ENCODE measurements around the gene MRPL37. TPM values are rescaled to one million over a fixed set of nuclear protein-coding genes. Genes with fewer than 3 reads are reported as not detected.

MRPL37 gene
- total RNA-seq, 3 donors from 2014 or later, result 172 to 194 (median 185) TPM

GRCh38 chr1:54248966-54249365 lies 49.0 kb downstream of the MRPL37 start:
- DNase-seq (no peak), ATAC-seq (no peak)
- no peaks in the 10 kb centered on the region for H3K9me3 Mint-ChIP-seq
- H3K36me3 Mint-ChIP-seq (ENCODE audit: insufficient read depth), result peaks cover 7% of the 10 kb centered on the region
- no peak overlapping the region for H3K4me3 Mint-ChIP-seq
- H3K4me1 Mint-ChIP-seq (ENCODE audit: low read depth), result no peaks in the 10 kb centered on the region
- no peaks in the 10 kb centered on the region for H3K27me3 Mint-ChIP-seq (ENCODE audit: low read depth)

GRCh38 chr1:54249819-54250435 lies 50.0 kb downstream of the MRPL37 start:
- Mint-ChIP-seq H3K4me3 (no peak overlapping the region), H3K9me3 (no peaks in the 10 kb centered on the region), H3K36me3 (ENCODE audit: insufficient read depth) (peaks cover 7% of the 10 kb centered on the region), H3K27me3 (ENCODE audit: low read depth) (no peaks in the 10 kb centered on the region), H3K4me1 (ENCODE audit: low read depth) (no peaks in the 10 kb centered on the region)
- ATAC-seq (no peak), DNase-seq (no peak)

- no peaks in the 10 kb centered on the region for H3K4me1 Mint-ChIP-seq (ENCODE audit: low read depth)
- DNase-seq, result no peak
- no peaks in the 10 kb centered on the region for H3K27me3 Mint-ChIP-seq (ENCODE audit: low read depth)
- no peak for ATAC-seq
- H3K9me3 Mint-ChIP-seq, result no peaks in the 10 kb centered on the region
- no peak overlapping the region for H3K4me3 Mint-ChIP-seq
- H3K36me3 Mint-ChIP-seq (ENCODE audit: insufficient read depth), result peaks cover 7% of the 10 kb centered on the region
These were observed 50.7 kb downstream of the MRPL37 start for GRCh38 chr1:54250670-54251069.

GRCh38 chr1:54252371-54252936 lies 52.5 kb downstream of the MRPL37 start:
- Mint-ChIP-seq H3K4me1 (ENCODE audit: low read depth) (no peaks in the 10 kb centered on the region), H3K36me3 (ENCODE audit: insufficient read depth) (peaks cover 12% of the 10 kb centered on the region), H3K4me3 (no peak overlapping the region), H3K9me3 (no peaks in the 10 kb centered on the region), H3K27me3 (ENCODE audit: low read depth) (no peaks in the 10 kb centered on the region)
- DNase-seq, result no peak
- no peak for ATAC-seq

GRCh38 chr1:54253480-54253879 lies 53.5 kb downstream of the MRPL37 start:
- DNase-seq (no peak), ATAC-seq (no peak)
- H3K36me3 Mint-ChIP-seq (ENCODE audit: insufficient read depth), result peaks cover 13% of the 10 kb centered on the region
- no peaks in the 10 kb centered on the region for H3K4me1 Mint-ChIP-seq (ENCODE audit: low read depth)
- no peaks in the 10 kb centered on the region for H3K9me3 Mint-ChIP-seq
- H3K27me3 Mint-ChIP-seq (ENCODE audit: low read depth), result no peaks in the 10 kb centered on the region
- H3K4me3 Mint-ChIP-seq, result no peak overlapping the region

GRCh38 chr1:54254055-54254454 lies 54.1 kb downstream of the MRPL37 start:
- DNase-seq (no peak), ATAC-seq (no peak)
- Mint-ChIP-seq H3K9me3 (no peaks in the 10 kb centered on the region), H3K4me1 (ENCODE audit: low read depth) (no peaks in the 10 kb centered on the region), H3K27me3 (ENCODE audit: low read depth) (no peaks in the 10 kb centered on the region), H3K4me3 (no peak overlapping the region), H3K36me3 (ENCODE audit: insufficient read depth) (peaks cover 11% of the 10 kb centered on the region)

- H3K4me1 Mint-ChIP-seq (ENCODE audit: low read depth), result no peaks in the 10 kb centered on the region
- ATAC-seq (no peak), DNase-seq (no peak)
- no peaks in the 10 kb centered on the region for H3K27me3 Mint-ChIP-seq (ENCODE audit: low read depth)
- no peak overlapping the region for H3K4me3 Mint-ChIP-seq
- no peaks in the 10 kb centered on the region for H3K9me3 Mint-ChIP-seq
- H3K36me3 Mint-ChIP-seq (ENCODE audit: insufficient read depth), result peaks cover 11% of the 10 kb centered on the region
These were observed 55.2 kb downstream of the MRPL37 start for GRCh38 chr1:54255026-54255702.

- H3K36me3 Mint-ChIP-seq (ENCODE audit: insufficient read depth), result peaks cover 9% of the 10 kb centered on the region
- no peaks in the 10 kb centered on the region for H3K9me3 Mint-ChIP-seq
- ATAC-seq (no peak), DNase-seq (no peak)
- H3K4me1 Mint-ChIP-seq (ENCODE audit: low read depth), result no peaks in the 10 kb centered on the region
- no peaks in the 10 kb centered on the region for H3K27me3 Mint-ChIP-seq (ENCODE audit: low read depth)
- H3K4me3 Mint-ChIP-seq, result no peak overlapping the region
These were observed 56.8 kb downstream of the MRPL37 start for GRCh38 chr1:54256522-54257345.

- DNase-seq, result no peak
- Mint-ChIP-seq H3K9me3 (no peaks in the 10 kb centered on the region), H3K4me3 (no peak overlapping the region), H3K4me1 (ENCODE audit: low read depth) (no peaks in the 10 kb centered on the region), H3K36me3 (ENCODE audit: insufficient read depth) (peaks cover 9% of the 10 kb centered on the region), H3K27me3 (ENCODE audit: low read depth) (no peaks in the 10 kb centered on the region)
- no peak for ATAC-seq
These were observed 57.3 kb downstream of the MRPL37 start for GRCh38 chr1:54257346-54257620.

GRCh38 chr1:54257876-54258275 lies 57.9 kb downstream of the MRPL37 start:
- ATAC-seq, result no peak
- Mint-ChIP-seq H3K9me3 (no peaks in the 10 kb centered on the region), H3K27me3 (ENCODE audit: low read depth) (no peaks in the 10 kb centered on the region), H3K36me3 (ENCODE audit: insufficient read depth) (peaks cover 7% of the 10 kb centered on the region), H3K4me3 (no peak overlapping the region), H3K4me1 (ENCODE audit: low read depth) (no peaks in the 10 kb centered on the region)
- DNase-seq, result no peak

- Mint-ChIP-seq H3K9me3 (no peaks in the 10 kb centered on the region), H3K4me3 (no peak overlapping the region), H3K4me1 (ENCODE audit: low read depth) (no peaks in the 10 kb centered on the region), H3K36me3 (ENCODE audit: insufficient read depth) (peaks cover 7% of the 10 kb centered on the region), H3K27me3 (ENCODE audit: low read depth) (no peaks in the 10 kb centered on the region)
- ATAC-seq (no peak), DNase-seq (no peak)
These were observed 59.7 kb downstream of the MRPL37 start for GRCh38 chr1:54259546-54260140.

- H3K4me3 Mint-ChIP-seq, result no peak overlapping the region
- H3K4me1 Mint-ChIP-seq (ENCODE audit: low read depth), result no peaks in the 10 kb centered on the region
- no peak for ATAC-seq
- H3K27me3 Mint-ChIP-seq (ENCODE audit: low read depth), result no peaks in the 10 kb centered on the region
- no peak for DNase-seq
- peaks cover 7% of the 10 kb centered on the region for H3K36me3 Mint-ChIP-seq (ENCODE audit: insufficient read depth)
- no peaks in the 10 kb centered on the region for H3K9me3 Mint-ChIP-seq
These were observed 60.8 kb downstream of the MRPL37 start for GRCh38 chr1:54260810-54261209.

- H3K36me3 Mint-ChIP-seq (ENCODE audit: insufficient read depth), result peaks cover 3% of the 10 kb centered on the region
- no peaks in the 10 kb centered on the region for H3K27me3 Mint-ChIP-seq (ENCODE audit: low read depth)
- H3K4me1 Mint-ChIP-seq (ENCODE audit: low read depth), result no peaks in the 10 kb centered on the region
- H3K4me3 Mint-ChIP-seq, result no peak overlapping the region
- no peak for DNase-seq
- H3K9me3 Mint-ChIP-seq, result no peaks in the 10 kb centered on the region
- ATAC-seq, result no peak
These were observed 62.3 kb downstream of the MRPL37 start for GRCh38 chr1:54262244-54262643.

- no peaks in the 10 kb centered on the region for H3K27me3 Mint-ChIP-seq (ENCODE audit: low read depth)
- ATAC-seq, result no peak
- H3K4me3 Mint-ChIP-seq, result no peak overlapping the region
- H3K9me3 Mint-ChIP-seq, result no peaks in the 10 kb centered on the region
- H3K4me1 Mint-ChIP-seq (ENCODE audit: low read depth), result no peaks in the 10 kb centered on the region
- DNase-seq, result no peak
- no peaks in the 10 kb centered on the region for H3K36me3 Mint-ChIP-seq (ENCODE audit: insufficient read depth)
These were observed 63.7 kb downstream of the MRPL37 start for GRCh38 chr1:54263601-54264226.
